OCI-LY1 (cell line): Measurements from ENCODE around the gene CHST12.

Experiments used
- H2AFZ ChIP-seq: fragments of 200-600 bp; sonication (generic), shearing (Covaris generic); 2 replicates; pipeline ENCODE4 v1.6.0; 2014; ENCODE audit warnings: antibody characterized with exemption, mild to moderate bottlenecking, low read length
- H3F3A ChIP-seq: fragments of 200-600 bp; sonication (generic), shearing (Covaris generic); 2 replicates; pipeline ENCODE4 v1.6.0; 2014; ENCODE audit warnings: mild to moderate bottlenecking, antibody characterized with exemption, low read length, moderate library complexity; ENCODE audit not compliant: insufficient read depth
- H3K27ac ChIP-seq: fragments of 200-600 bp; sonication (generic); 2 replicates; pipeline ENCODE4 v1.5.1; 2014; ENCODE audit warnings: low read length, mixed run types, mild to moderate bottlenecking, low read depth; ENCODE audit not compliant: poor library complexity, severe bottlenecking
- H3K27me3 ChIP-seq: fragments of 200-600 bp; sonication (generic); 2 replicates; pipeline ENCODE4 v1.6.0; 2014; ENCODE audit warnings: antibody characterized with exemption, mild to moderate bottlenecking, low read length, moderate library complexity; ENCODE audit not compliant: insufficient read depth
- H3K36me3 ChIP-seq: fragments of 200-600 bp; sonication (generic); 2 replicates; pipeline ENCODE4 v1.6.1; 2014; ENCODE audit warnings: mild to moderate bottlenecking, antibody characterized with exemption, low read length, moderate library complexity, mixed read lengths; ENCODE audit not compliant: insufficient read depth
- H3K4me1 ChIP-seq: fragments of 200-600 bp; sonication (generic); 2 replicates; pipeline ENCODE4 v1.5.1; 2014; ENCODE audit warnings: mild to moderate bottlenecking, low read length, moderate library complexity; ENCODE audit not compliant: insufficient read depth, severe bottlenecking
- H3K4me2 ChIP-seq: fragments of 200-600 bp; sonication (generic), shearing (Covaris generic); 2 replicates; pipeline ENCODE4 v1.6.1; 2014; ENCODE audit warnings: low read length
- H3K4me3 ChIP-seq: fragments of 200-600 bp; sonication (generic); 2 replicates; pipeline ENCODE4 v1.5.1; 2014; ENCODE audit warnings: low read length, low read depth, mild to moderate bottlenecking, mixed read lengths; ENCODE audit not compliant: poor library complexity, severe bottlenecking
- H3K79me2 ChIP-seq: fragments of 200-600 bp; shearing (Covaris generic); 2 replicates; pipeline ENCODE4 v1.6.1; 2016; ENCODE audit warnings: mixed run types, low read length, mixed read lengths; ENCODE audit not compliant: insufficient read depth
- H3K9ac ChIP-seq: fragments of 200-600 bp; sonication (generic), shearing (Covaris generic); 2 replicates; pipeline ENCODE4 v1.6.1; 2014; ENCODE audit warnings: mild to moderate bottlenecking, low read length, mixed read lengths
- H3K9me2 ChIP-seq: fragments of 200-600 bp; sonication (generic), shearing (Covaris generic); 2 replicates; pipeline ENCODE4 v1.6.1; 2014; ENCODE audit warnings: low read depth, mild to moderate bottlenecking, low read length, mixed read lengths
- H3K9me3 ChIP-seq: fragments of 200-600 bp; shearing (Covaris generic); 2 replicates; pipeline ENCODE4 v1.6.1; 2014; ENCODE audit warnings: low read length, mixed read lengths
- H4K20me1 ChIP-seq: fragments of 200-600 bp; sonication (generic), shearing (Covaris generic); 2 replicates; pipeline ENCODE4 v1.6.0; 2016; ENCODE audit warnings: mild to moderate bottlenecking, low read length; ENCODE audit not compliant: insufficient read depth
- EZH2 ChIP-seq: fragments of 200-600 bp; sonication (generic), shearing (Covaris generic); IDR thresholded peaks from 2 replicates; pipeline ENCODE4 v1.8.0; 2017; ENCODE audit warnings: borderline replicate concordance, mixed run types, mild to moderate bottlenecking, antibody characterized with exemption, low read length, moderate library complexity, mixed read lengths
- TF ChIP-seq, protein P1 (sequence below): fragments of 200-600 bp; sonication (generic), shearing (Covaris generic); IDR thresholded peaks from 2 replicates; pipeline ENCODE4 v1.5.1; 2017; ENCODE audit warnings: mild to moderate bottlenecking, antibody characterized with exemption, low read length, moderate library complexity, mixed read lengths

The CHST12 gene

DNA sequence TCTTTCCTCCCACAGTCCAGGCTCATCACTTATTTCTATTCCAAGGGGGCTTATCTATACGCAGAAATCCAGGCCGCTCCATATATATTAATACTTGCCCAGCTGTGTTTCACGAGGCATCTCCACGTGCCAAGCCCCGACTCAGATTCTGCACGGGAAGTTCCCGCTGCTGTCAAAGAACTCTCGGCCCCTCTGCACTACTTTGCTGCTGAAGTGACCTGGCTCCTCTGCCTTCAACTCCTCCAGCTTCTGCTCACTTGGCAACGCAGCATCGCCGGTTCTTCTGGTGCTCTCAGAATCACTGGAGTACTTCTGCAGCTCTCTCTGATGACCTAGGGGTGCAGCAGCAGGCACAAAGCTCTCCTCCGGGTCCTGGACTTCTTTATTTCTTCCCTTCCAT is 9.7 kb upstream of the CHST12 start:
- no peak overlapping the region for H3K4me3 ChIP-seq
- no peaks in the 10 kb centered on the region for H3K79me2 ChIP-seq
- no peaks in the 10 kb centered on the region for H3K9me2 ChIP-seq
- H3K27me3 ChIP-seq: no peaks in the 10 kb centered on the region; the same call in none of the 2 replicates
- H3K4me2 ChIP-seq: no peak overlapping the region
- TF ChIP-seq, protein P1, sequence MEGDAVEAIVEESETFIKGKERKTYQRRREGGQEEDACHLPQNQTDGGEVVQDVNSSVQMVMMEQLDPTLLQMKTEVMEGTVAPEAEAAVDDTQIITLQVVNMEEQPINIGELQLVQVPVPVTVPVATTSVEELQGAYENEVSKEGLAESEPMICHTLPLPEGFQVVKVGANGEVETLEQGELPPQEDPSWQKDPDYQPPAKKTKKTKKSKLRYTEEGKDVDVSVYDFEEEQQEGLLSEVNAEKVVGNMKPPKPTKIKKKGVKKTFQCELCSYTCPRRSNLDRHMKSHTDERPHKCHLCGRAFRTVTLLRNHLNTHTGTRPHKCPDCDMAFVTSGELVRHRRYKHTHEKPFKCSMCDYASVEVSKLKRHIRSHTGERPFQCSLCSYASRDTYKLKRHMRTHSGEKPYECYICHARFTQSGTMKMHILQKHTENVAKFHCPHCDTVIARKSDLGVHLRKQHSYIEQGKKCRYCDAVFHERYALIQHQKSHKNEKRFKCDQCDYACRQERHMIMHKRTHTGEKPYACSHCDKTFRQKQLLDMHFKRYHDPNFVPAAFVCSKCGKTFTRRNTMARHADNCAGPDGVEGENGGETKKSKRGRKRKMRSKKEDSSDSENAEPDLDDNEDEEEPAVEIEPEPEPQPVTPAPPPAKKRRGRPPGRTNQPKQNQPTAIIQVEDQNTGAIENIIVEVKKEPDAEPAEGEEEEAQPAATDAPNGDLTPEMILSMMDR: no peak
- TF ChIP-seq EZH2: no peak
- no peaks in the 10 kb centered on the region for H3K4me1 ChIP-seq
- H3F3A ChIP-seq: no peaks in the 10 kb centered on the region
- no peaks in the 10 kb centered on the region for H4K20me1 ChIP-seq
- H3K9me3 ChIP-seq: no peaks in the 10 kb centered on the region
- no peak overlapping the region for H3K9ac ChIP-seq
- no peak overlapping the region for H3K27ac ChIP-seq
- no peak overlapping the region for H2AFZ ChIP-seq
- no peaks in the 10 kb centered on the region for H3K36me3 ChIP-seq

DNA sequence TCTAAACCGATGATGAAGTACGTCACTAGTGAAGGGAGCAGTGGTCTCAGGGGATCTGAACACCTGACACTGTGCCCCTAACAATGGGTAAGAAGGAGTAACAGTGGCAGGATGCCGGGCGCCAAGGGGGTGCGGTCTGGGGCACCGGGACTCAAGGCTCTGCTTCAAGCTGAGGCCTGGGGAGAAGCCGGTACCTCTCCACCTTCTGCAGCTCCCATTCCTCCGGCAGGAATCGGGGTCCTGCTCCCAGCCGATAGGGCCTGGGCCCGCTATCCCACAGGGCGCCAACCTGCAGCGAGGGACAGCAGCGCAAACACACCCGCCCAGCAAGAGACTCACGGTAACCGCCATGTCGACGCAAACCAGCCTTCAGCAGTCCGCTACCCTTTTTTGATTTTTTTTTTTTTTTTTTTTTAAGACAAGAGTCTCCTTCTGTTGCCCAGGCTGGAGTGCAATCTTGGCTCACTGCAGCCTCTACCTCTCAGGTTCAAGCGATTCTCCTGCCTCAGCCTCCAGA is 8.8 kb upstream of the CHST12 start:
- H3K79me2 ChIP-seq: no peaks in the 10 kb centered on the region
- H3K4me1 ChIP-seq: no peaks in the 10 kb centered on the region
- H3K27me3 ChIP-seq: no peaks in the 10 kb centered on the region; the same call in none of the 2 replicates
- no peak overlapping the region for H3K4me2 ChIP-seq
- no peaks in the 10 kb centered on the region for H3K9me2 ChIP-seq
- no peak overlapping the region for H2AFZ ChIP-seq
- no peak for TF ChIP-seq EZH2
- TF ChIP-seq, protein P1: no peak
- no peak overlapping the region for H3K27ac ChIP-seq
- no peaks in the 10 kb centered on the region for H4K20me1 ChIP-seq
- no peak overlapping the region for H3K9ac ChIP-seq
- no peak overlapping the region for H3K4me3 ChIP-seq
- no peaks in the 10 kb centered on the region for H3K9me3 ChIP-seq
- H3K36me3 ChIP-seq: no peaks in the 10 kb centered on the region
- no peaks in the 10 kb centered on the region for H3F3A ChIP-seq

DNA sequence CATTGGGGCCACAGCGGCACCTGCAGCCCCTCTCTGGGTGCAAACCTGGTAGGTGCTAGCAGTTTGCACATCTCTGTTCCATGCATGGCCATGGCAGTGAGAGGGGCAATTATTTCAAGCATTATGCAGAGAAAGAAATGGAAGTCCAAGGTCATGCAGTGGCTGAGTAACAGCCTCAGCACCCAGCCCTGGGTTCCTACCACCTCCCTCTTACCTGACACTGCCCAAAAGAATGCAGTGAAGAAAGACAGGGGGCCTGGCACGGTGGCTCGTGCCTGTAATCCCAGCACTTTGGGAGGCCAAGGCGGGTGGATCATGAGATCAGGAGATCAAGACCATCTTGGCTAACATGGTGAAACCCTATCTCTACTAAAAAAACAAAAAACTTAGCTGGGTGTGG is 4.9 kb upstream of the CHST12 start:
- no peak overlapping the region for H2AFZ ChIP-seq
- no peaks in the 10 kb centered on the region for H4K20me1 ChIP-seq
- H3K9me3 ChIP-seq: no peaks in the 10 kb centered on the region
- no peaks in the 10 kb centered on the region for H3K36me3 ChIP-seq
- H3K27me3 ChIP-seq: no peaks in the 10 kb centered on the region; the same call in none of the 2 replicates
- no peak overlapping the region for H3K27ac ChIP-seq
- no peaks in the 10 kb centered on the region for H3K79me2 ChIP-seq
- no peaks in the 10 kb centered on the region for H3F3A ChIP-seq
- no peak overlapping the region for H3K4me3 ChIP-seq
- no peak overlapping the region for H3K9ac ChIP-seq
- peaks cover 4% of the 10 kb centered on the region for H3K4me1 ChIP-seq
- H3K9me2 ChIP-seq: no peaks in the 10 kb centered on the region
- TF ChIP-seq, protein P1: no peak
- no peak for TF ChIP-seq EZH2
- H3K4me2 ChIP-seq: no peak overlapping the region
